H1 (cell line): Measurements from ENCODE around the gene DAB2IP.

ENCODE experiments used
- CTCF ChIP-seq, 3 experiments: IDR thresholded peaks; 1 replicate in 2 of 3; 2 replicates in 1 of 3; pipeline versions ENCODE4 v1.5.1 to v1.6.1; 2011; ENCODE audit warnings: low read length in 3 of 3, mild to moderate bottlenecking in 3 of 3, inconsistent platforms in 2 of 3, low read depth in 1 of 3, moderate library complexity in 1 of 3; ENCODE audit not compliant: insufficient read depth in 1 of 3; ENCODE audit errors: control extremely low read depth in 1 of 3
- GABPA ChIP-seq: IDR thresholded peaks from 2 replicates; pipeline ENCODE4 v1.6.1; 2011; ENCODE audit warnings: mild to moderate bottlenecking, low read length, moderate library complexity, borderline replicate concordance; ENCODE audit not compliant: insufficient read depth
- MAX ChIP-seq: IDR thresholded peaks from 2 replicates; pipeline ENCODE4 v1.6.1; 2012; ENCODE audit warnings: inconsistent platforms
- NRF1 ChIP-seq: IDR thresholded peaks from 2 replicates; pipeline ENCODE4 v1.6.1; 2011; ENCODE audit warnings: mild to moderate bottlenecking, low read depth, low read length, improper control_type of control experiment
- POLR2A ChIP-seq, 2 experiments: IDR thresholded peaks; 1 replicate in 1 of 2; 2 replicates in 1 of 2; pipeline ENCODE4 v1.6.1; 2011; ENCODE audit warnings: low read depth in 2 of 2, low read length in 2 of 2, mild to moderate bottlenecking in 2 of 2; ENCODE audit errors: control extremely low read depth in 1 of 2

- TF ChIP-seq CTCF (IDR thresholded peaks at IDR 0.05; ENCODE audit: control extremely low read depth in 1 of 3, insufficient read depth in 1 of 3, low read depth in 1 of 3, low read length in 3 of 3), result no peak
- TF ChIP-seq GABPA, result no peak
- no peak for TF ChIP-seq NRF1
- TF ChIP-seq POLR2A (IDR thresholded peaks at IDR 0.05; ENCODE audit: control extremely low read depth in 1 of 2, low read depth in 2 of 2, low read length in 2 of 2), result no peak
- no peak for TF ChIP-seq MAX
Measured at GRCh38 chr9:121658591-121658990, 7.2 kb downstream of the DAB2IP start.
